ENCODE data around the gene ING3.

- no peak for TF ChIP-seq CTCF (conservative IDR thresholded peaks at IDR 0.05; ENCODE audit: low read depth, low read length)
- TF ChIP-seq EZH2 (IDR thresholded peaks at IDR 0.05; ENCODE audit: borderline replicate concordance, low read depth, low read length, poor library complexity, severe bottlenecking): no peak
Measured at GRCh38 chr7:121020249-121020988, 69.8 kb downstream of the ING3 start.
